ENCODE measurements around the gene GRIK4.

DNA sequence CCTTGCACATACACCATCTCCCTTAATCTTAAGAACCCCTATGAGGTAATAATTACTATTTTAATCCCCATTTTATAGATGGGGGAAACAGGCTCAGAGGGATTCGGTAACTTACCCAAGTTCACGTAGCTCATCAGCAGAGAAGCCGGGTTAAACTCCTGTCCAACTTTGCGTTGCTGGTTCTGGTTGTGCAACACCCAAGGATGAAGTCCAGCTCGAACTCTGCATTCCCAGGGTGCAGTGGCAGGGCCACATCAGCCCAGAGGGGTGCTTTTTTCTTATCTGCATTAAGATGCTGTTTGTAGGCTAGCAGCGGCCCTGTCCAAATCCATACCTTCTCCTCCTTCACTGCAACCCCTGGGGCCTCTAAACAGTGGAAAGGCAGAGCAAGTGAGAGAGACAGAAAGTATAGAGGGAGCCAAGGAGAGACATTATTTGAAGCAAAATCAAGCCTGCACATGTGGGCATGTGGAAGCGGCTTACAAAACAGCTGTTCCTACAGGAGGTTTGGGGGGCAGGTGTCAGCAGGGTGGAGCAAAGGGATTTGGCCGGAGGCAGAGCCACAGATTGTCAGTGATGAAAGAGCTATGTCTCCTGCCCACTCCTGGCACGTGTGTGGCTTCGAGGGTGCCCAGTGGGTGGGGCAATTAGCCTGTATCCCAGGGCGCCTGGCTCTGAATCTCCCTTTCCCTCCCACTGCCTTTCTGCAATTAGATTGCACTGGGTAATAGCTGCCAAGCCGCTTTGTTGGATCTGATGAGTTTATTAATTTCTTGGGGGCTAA, 382.8 kb downstream of the GRIK4 start:
- TF ChIP-seq CTCF (IDR thresholded peaks at IDR 0.05), result no peak
- TF ChIP-seq POLR2A (IDR thresholded peaks at IDR 0.05), result no peak
